ENCODE data around the gene FNDC4. TPM values are rescaled to one million over a fixed set of nuclear protein-coding genes. Genes with fewer than 3 reads are reported as not detected.
A peak's percentile ranks its signal among the peaks of the same experiment; 100 is the strongest.

Gene FNDC4
- total RNA-seq, 1 experiment from 2014 or later, result 14.1 TPM

GRCh38 chr2:27492557-27492956 is 2.4 kb downstream of the FNDC4 start:
- Mint-ChIP-seq H3K27me3 (ENCODE audit: low read depth) (peaks cover 48% of the 10 kb centered on the region), H3K36me3 (no peaks in the 10 kb centered on the region), H3K27ac (no peak overlapping the region), H3K9me3 (no peaks in the 10 kb centered on the region), H3K4me1 (peaks cover 30% of the 10 kb centered on the region), H3K4me3 (no peak overlapping the region)
- ATAC-seq (no peak), DNase-seq (ENCODE audit: low spot score) (no peak)
- TF ChIP-seq KAT7 (CRISPR knock-in tag; IDR thresholded peaks at IDR 0.05; ENCODE audit: borderline replicate concordance), result no peak
- no peak for TF ChIP-seq JUN (CRISPR knock-in tag; IDR thresholded peaks at IDR 0.05)
- TF ChIP-seq FOXP4 (CRISPR knock-in tag; IDR thresholded peaks at IDR 0.05), result no peak
- ChIA-PET CTCF (no interaction called here), POLR2A (no interaction called here)

GRCh38 chr2:27489498-27490397 is 5.3 kb downstream of the FNDC4 start, which contains the start of gene IFT172:
Gene IFT172, minus strand, starts transcription at chr2:27489743. Its CDS starts 90 bp downstream, at chr2:27489653.
- ATAC-seq, result peak; percentile 94
- CTCF ChIA-PET, result no interaction called here

More at GRCh38 chr2:27489498-27490397, 5.3 kb downstream of the FNDC4 start, which contains the start of gene IFT172:
- Mint-ChIP-seq H3K27me3 (ENCODE audit: low read depth) (peaks cover 23% of the 10 kb centered on the region), H3K4me3 (peak within 1 kb of the TSS; percentile 93), H3K36me3 (no peaks in the 10 kb centered on the region), H3K9me3 (no peaks in the 10 kb centered on the region), H3K4me1 (peaks cover 21% of the 10 kb centered on the region), H3K27ac (peak within 1 kb of the TSS; percentile 94)
- peak; percentile 99 for DNase-seq (ENCODE audit: low spot score)
- TF ChIP-seq ZNF425 (CRISPR knock-in tag; conservative IDR thresholded peaks at IDR 0.05) (no peak), SMAD3 (CRISPR knock-in tag; IDR thresholded peaks at IDR 0.05; ENCODE audit: borderline replicate concordance) (peak; percentile 25; the same call in 1 of the 2 replicates), FOXP4 (CRISPR knock-in tag; IDR thresholded peaks at IDR 0.05) (peak; percentile 87), NR3C1 (CRISPR knock-in tag; conservative IDR thresholded peaks at IDR 0.05; ENCODE audit: low read depth) (no peak), GTF2I (CRISPR knock-in tag; conservative IDR thresholded peaks at IDR 0.05) (no peak), GABPB1 (CRISPR knock-in tag; IDR thresholded peaks at IDR 0.05) (peak; percentile 71; the same call in 1 of the 2 replicates), TCF7 (CRISPR knock-in tag; IDR thresholded peaks at IDR 0.05; ENCODE audit: low read depth) (no peak), ETV6 (CRISPR knock-in tag; IDR thresholded peaks at IDR 0.05) (peak; percentile 58; the same call in 1 of the 2 replicates), SP1 (CRISPR knock-in tag; conservative IDR thresholded peaks at IDR 0.05) (peak; percentile 54), SOX15 (CRISPR knock-in tag; IDR thresholded peaks at IDR 0.05) (no peak), MAX (CRISPR knock-in tag; IDR thresholded peaks at IDR 0.05) (peak; percentile 86), FOXK1 (CRISPR knock-in tag; IDR thresholded peaks at IDR 0.05) (peak; percentile 99), ZNF423 (CRISPR knock-in tag; IDR thresholded peaks at IDR 0.05) (no peak), ARID4B (CRISPR knock-in tag; IDR thresholded peaks at IDR 0.05; ENCODE audit: borderline replicate concordance) (peak; percentile 96; the same call in 1 of the 2 replicates), CREM (CRISPR knock-in tag; IDR thresholded peaks at IDR 0.05) (peak; percentile 97)
- POLR2A ChIA-PET, result interaction anchor here (1.0 kb wide), 1 partner anchor 17 kb away, joined by 3 read pairs; no protein-coding TSS in a partner anchor

All from WTC11 (cell line).